HG03460 (cell line): Measurements from ENCODE around the gene ANKMY1.

Source experiments
- ATAC-seq: cut with Tn5 transposase; IDR thresholded peaks from one replicate; pipeline ENCODE4 v1.9.1; 2021; ENCODE audit not compliant: unreplicated experiment

ANKMY1 gene, protein sequence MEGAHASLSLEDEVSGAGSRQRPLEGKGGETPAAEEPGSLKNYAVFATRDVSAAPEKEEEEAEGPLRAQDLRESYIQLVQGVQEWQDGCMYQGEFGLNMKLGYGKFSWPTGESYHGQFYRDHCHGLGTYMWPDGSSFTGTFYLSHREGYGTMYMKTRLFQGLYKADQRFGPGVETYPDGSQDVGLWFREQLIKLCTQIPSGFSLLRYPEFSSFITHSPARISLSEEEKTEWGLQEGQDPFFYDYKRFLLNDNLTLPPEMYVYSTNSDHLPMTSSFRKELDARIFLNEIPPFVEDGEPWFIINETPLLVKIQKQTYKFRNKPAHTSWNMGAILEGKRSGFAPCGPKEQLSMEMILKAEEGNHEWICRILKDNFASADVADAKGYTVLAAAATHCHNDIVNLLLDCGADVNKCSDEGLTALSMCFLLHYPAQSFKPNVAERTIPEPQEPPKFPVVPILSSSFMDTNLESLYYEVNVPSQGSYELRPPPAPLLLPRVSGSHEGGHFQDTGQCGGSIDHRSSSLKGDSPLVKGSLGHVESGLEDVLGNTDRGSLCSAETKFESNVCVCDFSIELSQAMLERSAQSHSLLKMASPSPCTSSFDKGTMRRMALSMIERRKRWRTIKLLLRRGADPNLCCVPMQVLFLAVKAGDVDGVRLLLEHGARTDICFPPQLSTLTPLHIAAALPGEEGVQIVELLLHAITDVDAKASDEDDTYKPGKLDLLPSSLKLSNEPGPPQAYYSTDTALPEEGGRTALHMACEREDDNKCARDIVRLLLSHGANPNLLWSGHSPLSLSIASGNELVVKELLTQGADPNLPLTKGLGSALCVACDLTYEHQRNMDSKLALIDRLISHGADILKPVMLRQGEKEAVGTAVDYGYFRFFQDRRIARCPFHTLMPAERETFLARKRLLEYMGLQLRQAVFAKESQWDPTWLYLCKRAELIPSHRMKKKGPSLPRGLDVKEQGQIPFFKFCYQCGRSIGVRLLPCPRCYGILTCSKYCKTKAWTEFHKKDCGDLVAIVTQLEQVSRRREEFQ

DNA sequence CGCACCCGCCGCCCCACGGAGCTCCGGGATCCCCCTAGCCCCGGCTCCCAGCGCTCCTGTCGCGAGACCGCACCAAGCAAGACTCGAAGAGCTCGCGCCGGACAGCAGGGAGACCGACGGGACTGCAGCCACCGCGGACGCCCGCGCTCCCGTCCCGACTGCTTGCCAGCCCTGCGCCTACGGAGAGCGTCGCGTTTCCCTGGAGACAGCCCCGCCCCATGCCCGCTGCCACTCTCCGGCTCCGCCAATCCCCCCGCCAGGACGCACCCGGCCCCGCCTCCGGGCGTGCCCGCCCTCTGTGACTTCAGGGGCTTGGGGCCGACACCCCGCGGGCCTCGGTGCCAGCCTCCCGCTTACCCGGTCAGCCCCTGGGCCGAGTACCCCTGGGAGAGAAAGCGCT is at the start of gene ANKMY1:
ANKMY1 (minus strand) TSS at position 181 of the 400 bp plus-strand sequence. CDS start 653 bp downstream, outside the sequence.
- no peak for ATAC-seq

DNA sequence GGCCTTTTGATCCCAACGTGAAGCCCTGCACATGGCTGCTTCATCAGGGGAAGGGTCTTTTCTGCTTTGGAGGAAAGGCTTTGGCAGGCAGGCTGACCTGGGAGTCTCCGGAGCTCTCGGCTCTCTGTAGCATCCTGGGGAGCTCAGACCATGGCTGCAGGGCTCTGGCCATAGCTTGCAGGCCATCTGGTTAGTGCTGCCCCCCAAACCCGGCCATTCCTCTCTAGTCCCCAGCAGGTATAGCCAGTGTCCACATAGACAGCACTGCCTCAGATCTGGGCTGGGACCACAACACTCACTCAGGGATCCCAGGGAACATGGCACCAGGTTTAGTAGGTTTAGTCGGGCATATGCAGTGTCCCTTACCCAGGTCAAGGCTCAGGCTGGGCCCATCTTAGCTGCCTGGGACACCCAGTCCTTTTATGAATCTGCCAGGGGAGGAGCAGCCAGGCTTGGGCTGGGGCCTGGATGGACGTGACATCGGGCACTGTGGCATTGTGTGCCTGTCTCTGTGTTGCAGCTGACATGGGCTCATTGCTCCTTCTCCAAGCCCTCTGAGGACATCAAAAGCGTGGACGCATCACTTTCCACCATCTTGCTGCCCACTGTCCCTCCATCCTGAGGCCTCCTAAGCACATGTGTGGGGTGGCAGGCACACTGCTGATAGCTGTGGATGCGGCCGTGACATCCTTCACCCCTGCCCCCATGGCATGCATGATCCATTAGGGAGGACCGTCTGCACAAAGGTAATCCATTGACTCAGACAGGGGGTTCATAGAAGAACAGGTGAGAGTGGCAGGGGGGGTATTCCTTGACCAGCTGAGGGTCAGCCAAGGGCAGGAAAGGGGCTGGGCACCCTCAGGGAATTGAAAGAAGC is 48.3 kb upstream of the ANKMY1 start:
- ATAC-seq = no peak

DNA sequence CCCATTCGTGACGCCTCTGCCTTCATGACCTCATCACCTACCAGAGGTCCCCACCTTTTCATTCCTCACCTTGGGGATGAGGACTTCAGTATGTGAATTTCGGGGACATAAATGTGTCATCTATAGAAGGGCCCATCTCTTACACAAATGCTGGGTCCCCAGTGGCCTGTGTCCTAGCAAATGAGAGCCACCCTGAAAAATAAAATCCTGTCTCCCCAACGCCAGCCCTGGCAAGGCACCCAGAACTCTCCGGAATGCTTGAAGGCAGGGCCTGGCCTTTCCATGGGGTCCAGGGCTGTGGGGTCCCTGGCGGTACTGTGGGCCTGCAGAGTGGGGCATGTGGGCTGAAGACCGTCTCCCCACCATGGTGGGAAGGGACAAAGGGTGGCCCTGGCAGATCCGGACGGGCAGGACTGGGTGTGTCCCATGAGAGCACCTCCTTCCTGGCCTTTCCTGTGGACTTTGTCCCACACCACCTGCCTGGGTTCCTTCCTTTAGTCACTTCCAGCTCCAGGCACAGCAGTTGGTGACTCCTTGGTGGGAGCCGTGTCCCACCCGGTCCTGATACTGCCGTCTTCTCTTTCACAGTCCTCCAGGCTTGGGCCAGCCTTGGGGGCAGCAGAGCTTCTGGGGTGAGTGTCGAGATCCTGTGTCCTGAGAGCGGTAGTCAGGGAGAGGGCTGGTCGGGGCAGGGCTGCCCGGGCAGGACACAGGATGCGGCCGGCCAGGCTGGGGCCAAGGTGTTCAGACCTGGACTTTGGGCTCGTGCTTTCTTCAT is 47.3 kb upstream of the ANKMY1 start:
- no peak for ATAC-seq

DNA sequence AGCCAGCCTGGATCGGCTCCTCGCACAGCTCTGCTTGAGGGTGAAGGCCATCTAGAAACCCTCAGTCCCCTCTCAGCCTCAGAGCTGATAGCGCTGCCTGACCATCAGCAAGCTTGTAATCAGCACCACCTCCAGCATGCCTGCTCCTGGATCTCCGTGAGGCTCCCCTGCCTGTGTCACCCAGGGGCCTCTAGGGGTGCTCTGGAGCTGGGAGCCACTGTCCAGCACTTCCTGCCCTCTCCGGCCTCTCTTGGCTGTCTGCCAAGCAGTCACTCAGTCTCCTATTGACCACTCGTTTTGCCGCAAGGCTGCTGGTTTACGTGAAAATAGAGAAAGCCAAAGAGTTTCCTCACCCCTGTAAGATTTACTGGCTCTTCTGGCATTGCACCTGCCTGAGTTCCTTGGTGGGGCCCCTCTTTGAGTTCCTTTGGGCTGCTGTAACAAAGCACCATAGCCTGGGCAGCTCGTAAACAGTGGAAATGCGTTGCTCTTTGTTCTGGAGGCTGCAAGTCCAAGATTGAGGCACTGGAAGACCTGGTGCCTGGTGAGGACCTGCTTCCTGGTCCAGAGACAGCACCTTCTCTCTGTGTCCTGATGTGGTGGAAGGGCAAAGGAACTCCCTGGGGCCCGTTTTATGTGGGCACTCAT is 46.6 kb upstream of the ANKMY1 start:
- no peak for ATAC-seq

DNA sequence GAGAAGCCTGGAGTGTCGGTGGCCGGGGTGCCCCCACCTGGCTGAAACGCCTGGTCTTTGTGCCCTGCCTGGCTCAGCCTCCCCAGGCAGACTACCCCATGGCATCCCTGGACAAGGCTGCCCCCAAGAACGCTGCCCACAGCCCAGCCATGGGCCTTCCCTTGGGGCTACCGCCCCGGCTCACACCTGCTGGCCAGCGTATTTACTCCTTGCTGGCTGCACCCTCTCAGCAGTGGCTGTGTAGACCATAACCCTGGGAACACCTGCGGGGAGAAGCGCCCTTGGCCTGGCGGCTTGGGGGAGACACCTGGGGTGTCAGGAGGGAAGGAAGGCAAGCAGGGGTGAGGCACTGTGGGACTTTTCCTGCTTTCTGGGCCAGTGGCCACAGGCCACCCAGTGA is 46.1 kb upstream of the ANKMY1 start:
- ATAC-seq = no peak

DNA sequence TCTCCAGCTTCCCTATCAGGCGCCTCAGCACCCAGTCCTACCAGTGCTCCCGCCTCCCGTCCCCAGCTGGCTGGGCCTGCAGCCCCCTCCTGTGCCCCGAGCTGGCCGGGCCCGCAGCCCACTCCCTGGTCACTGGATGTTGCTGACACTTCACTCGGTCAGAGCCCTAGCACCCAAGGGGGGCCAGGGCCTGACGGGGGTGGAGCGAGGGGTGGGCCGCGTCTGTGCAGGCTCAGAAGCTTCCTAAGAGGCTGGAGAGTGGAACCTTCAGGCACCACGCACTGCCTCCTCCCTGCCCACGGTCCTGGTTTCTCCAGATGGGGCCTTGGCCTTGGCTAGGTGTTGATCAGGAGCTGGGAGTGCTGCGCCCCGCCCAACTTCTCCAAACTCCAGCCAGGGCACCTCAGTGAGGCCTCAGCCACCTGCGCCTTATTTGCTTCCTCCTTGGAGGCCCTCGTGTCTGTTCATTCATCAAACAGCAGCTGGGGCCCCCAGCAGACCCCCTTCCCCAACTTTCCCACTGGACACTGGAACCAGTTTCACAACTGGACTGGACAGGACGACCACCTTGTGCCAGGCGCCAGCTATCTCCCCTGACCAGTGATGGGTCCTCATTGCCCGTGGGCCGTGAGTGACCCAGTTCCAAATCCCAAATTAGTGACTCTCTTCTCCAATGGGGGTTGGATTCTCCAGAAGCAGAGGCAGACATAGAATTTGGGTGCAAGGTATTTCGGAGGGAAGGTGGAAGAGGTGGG is 45.5 kb upstream of the ANKMY1 start:
- no peak for ATAC-seq

DNA sequence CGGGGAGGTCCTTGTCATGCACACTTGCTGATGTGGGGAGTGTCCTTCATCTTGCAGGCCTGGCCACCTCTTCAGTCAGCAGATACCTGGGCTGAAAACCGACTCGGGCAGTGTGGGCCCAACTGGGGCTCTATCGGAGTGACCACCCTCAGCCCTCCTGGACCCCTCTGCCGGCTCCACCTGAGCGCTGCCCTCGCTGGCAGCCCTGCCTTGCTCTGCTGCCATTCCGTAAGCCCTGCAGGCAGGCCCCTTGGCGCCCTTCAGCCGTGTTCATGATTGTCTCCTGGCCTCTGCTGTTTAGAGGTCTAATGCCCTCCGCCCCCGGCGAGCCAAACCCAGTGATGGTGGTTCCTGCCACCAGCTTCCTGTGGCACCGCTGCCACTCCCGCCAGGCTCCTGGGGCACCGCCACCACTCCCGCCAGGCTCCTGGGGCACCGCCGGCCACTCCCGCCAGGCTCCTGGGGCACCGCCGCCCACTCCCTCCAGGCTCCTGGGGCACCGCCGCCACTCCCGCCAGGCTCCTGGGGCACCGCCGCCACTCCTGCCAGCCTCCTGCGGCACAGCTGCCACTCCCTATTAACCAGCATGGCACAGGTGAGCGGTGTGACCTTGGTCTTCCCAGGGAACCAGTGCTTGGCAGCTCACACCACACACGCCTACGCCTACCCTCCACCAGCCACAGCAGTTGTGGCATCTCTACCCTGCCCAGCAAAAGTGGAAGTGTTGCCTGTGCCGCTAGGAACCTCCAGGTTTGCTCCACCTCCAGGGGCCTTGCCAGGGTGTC is 44.7 kb upstream of the ANKMY1 start:
- ATAC-seq = no peak

DNA sequence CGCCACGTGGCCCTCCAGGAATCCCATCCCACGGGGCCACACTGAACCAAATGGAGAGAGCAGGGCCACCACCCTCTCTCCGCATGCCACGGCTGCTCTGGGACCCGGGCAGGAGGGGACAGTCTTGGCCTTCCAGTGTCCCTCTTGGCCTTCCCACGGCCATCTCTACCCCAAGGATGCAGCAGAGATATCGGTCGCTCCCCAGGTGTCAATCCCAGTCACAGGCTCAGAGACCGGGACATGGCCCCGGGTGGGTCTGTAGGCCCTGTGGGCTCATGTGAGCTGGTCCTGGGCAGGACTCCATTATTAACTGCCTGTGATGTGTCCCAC is 44.0 kb upstream of the ANKMY1 start:
- no peak for ATAC-seq

DNA sequence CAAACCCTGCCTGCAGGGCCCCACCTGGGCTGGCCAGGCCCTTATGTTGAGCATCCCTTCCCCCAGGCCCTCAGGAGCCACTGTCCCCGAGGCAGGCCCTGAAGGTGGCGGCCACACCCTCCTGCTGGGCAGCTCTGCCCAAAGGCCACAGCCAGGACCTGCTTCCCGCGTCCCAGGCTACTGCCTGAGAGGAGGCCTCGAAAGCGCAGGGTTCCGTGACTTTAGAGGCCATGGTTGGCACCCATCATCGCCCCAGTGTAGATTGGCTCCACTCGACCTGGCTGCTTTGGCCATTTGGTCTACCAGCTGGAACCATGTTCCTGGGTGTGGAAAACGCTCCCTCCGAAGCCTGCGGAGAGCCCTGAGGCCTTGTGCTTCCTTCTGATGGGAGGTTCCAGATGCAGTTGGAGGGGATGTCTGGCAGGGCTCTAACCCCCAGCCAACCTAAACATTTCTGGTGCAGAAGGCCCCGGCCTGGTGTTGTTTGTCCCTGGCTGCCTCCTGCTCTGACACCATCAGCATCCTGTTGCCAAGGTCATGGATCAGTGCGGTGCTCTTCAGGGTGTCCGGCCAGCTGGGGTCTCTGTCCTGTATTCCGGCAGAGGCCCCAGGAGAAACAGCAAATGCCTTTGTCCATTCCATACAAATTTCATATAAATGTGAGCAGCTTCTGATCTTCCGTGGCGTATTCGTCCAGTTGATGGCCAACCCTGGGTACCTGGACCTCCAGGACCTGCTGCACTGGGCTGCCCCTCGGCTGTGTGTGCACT is 43.5 kb upstream of the ANKMY1 start:
- no peak for ATAC-seq

DNA sequence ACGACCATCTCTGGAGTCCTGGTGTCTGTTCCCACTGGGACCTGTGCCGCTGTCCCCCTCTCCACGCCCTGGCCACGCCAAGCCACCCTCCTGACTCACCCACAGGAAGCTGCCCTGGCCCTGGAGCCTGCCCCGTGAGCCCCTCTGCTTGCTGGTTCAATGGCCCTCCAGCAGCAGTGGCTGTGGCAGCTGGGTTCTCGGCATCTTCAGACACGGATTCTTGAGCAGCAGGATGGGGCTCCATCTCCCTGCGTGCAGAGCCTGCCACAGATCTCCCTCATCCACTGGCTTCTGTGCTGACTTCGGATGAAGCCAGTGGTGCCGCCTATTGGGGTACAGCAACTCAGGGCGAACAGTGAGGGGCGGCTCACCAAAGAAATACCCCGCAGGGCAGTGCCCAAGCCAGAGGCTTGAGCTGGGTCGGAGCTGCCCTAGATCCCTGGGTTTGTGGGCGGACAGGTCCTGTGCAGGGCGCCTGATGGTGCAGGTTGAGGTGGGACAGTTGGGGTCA is 42.7 kb upstream of the ANKMY1 start:
- no peak for ATAC-seq

DNA sequence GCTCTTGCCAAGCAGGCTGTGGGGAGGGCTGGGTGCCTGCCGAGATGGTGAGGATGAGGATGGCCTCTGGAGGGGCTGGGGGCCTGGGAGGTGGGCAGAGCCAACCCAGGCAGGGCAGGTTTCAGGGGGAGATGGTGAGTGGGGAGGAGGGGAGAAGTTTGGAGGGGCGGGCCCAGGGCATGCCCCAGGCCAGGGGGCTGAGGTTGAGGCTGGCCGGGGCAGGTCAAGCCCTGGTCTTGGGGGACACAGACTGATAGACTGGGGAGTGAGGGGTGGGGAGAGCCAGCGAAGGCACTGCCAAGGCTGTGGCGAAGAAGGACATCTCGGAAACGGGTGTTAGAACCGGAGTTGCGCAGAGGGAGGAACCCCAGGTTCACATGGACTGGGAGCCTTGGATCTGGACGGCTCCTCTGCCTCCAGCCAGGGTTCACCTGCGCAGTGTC is 41.4 kb upstream of the ANKMY1 start:
- ATAC-seq = no peak

DNA sequence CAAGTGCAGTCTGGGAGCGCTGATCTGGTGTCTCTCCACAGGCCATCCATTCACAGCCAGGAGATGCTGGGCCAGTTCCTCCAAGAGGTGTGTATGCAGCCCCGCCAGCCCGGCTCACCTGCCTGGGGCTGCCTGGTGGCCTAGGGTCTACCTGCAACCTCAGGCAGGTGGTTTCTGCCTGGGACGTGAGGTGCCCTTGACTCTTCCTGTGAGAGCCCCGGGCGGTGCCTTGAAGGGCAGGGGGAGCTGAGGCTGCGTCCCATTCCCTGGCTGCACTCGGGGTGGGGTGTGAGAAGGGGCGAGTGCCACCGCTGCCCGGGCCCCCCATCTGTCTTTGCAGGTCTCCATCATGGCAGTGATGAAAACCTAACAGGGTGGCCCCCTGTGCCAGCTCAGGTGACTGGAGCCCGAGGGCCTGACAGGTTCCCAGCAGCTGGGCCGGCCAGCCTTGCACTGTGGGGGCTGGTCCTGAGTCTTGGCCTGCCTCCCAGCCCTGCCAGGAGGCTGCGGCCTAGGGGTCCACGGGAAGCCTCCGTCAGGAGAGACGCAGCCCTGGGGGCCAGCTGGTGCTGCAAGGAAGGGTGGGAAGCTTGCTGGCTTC is 40.6 kb upstream of the ANKMY1 start:
- no peak for ATAC-seq

DNA sequence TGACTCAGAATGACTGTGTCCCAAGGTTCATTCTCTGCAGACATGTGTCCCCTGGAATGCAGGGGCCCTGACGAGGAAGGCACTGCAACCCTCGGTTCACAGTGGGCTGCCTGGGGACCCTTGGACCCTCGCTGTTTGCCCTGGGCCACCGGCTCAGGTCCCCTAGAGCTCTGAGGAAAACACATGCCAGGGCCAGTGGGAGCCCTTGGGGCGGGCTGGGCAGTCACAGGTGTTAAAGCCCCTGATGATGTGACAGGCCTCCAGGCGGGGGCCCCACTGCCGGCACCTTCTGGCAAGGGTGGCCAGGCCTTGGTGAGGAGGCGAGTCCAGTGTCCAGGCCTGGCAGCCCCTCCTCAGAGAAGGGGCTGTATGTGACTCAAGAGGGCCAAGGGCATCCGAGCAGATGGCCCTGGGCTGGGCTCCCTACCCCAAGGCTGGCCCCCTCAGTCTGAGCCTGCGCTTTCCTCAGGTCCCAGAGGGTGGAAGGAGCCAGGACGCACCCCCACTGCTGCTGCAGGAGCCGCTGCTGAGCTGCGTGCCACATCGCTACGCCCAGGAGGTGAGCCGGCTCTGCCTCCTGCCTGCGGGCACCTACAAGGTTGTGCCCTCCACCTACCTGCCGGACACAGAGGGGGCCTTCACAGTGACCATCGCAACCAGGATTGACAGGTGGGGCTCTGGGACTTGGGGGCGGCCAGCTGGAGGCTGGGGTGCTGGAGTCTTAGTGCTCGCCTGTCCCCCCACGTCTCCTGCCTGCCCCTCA is 39.8 kb upstream of the ANKMY1 start:
- no peak for ATAC-seq

DNA sequence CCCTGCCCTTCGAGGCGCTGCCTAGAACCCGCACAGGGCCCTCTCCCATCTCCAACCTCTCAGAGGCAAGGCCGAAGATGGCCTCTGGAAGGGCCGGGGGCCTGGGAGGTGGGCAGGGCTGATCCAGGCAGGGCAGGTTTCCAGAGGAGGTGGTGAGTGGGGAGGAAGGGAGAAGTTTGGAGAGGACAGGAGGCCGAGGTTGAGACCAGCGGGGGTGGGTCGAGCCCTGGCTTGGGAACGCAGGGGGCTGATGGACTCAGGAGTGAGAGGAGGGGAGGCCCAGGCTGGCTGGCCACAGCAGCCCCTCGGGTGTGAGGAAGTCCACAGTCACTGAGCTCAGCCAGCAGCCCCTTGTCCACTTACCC is 39.2 kb upstream of the ANKMY1 start:
- no peak for ATAC-seq

DNA sequence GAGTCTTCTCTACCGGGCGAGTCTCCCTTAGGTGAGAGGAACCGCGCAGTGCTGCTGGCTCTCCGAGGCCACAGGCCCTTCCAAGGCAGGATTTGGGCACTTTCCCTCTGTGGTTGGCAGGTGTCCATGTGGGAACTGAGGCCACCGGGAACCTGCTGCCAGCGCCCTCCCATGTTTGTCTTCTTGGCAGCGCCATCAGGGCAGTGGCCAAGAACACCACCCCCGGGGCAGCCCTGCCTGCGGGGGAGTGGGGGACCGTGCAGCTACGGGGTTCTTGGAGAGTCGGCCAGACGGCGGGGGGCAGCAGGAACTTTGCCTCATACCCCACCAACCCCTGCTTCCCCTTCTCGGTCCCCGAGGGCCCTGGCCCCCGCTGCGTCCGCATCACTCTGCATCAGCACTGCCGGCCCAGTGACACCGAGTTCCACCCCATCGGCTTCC is 38.7 kb upstream of the ANKMY1 start:
- ATAC-seq = no peak

DNA sequence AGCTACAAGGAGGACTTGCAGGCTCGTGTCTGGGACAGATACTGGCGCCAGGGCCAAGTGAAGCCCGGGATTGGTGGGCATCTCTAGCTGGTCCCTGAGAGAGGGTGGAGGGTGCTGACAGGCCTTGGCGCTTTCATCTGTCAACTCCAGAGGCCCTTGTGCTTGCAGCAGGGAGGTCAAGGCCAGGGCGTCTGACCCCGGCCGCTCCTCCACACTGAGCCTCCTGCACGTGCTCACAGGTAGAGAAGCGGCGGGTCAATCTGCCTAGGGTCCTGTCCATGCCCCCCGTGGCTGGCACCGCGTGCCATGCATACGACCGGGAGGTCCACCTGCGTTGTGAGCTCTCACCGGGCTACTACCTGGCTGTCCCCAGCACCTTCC is 38.3 kb upstream of the ANKMY1 start:
- no peak for ATAC-seq
